ENCODE data around the gene CFAP68. TPM values are rescaled to one million over a fixed set of nuclear protein-coding genes. Genes with fewer than 3 reads are reported as not detected.

CFAP68 gene
- total and polyA plus RNA-seq, 2 of the 13 experiments (the other 11 are each of a cell fraction or from before 2014, with no cell fraction given): 22.2 to 25.6 TPM

DNA sequence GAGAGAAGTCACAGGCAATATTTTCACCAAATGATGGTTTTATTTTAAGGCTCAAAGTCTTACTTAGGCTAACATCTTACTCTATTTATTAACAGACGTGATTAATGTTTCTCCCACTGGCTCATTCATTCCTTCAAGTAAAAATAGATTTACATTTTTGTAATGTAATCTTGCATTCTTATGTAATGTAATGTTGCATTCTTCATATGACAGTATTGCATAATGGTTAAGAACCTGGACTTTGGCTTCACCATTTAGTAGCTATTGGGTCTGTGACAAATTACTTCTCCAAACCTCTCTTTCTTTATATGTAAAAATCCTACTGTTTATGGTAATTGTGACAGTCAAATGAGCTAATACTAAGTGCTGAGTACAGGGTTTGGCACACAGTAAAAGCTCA, 54.5 kb downstream of the CFAP68 start (continued):
- TF ChIP-seq SOX13 (IDR thresholded peaks at IDR 0.05) (no peak), SOX13 (CRISPR knock-in tag; conservative IDR thresholded peaks at IDR 0.05 in 1 of 2, IDR thresholded peaks at IDR 0.05 in 1 of 2) (0 out of 4 replicates have a peak, but pooled peaks of 1 of the 2 experiments have one; percentile 10), TBL1XR1 (IDR thresholded peaks at IDR 0.05; ENCODE audit: borderline replicate concordance, low read length, partially characterized antibody) (no peak), MTF2 (CRISPR knock-in tag; IDR thresholded peaks at IDR 0.05; ENCODE audit: borderline replicate concordance) (no peak), ZSCAN20 (CRISPR knock-in tag; IDR thresholded peaks at IDR 0.05; ENCODE audit: borderline replicate concordance) (no peak), ZFP36 (IDR thresholded peaks at IDR 0.05; ENCODE audit: borderline replicate concordance, low read depth, low read length, partially characterized antibody) (no peak), TP53 (CRISPR knock-in tag; conservative IDR thresholded peaks at IDR 0.05) (no peak), ZNF878 (CRISPR knock-in tag; IDR thresholded peaks at IDR 0.05) (no peak), KDM3A (CRISPR knock-in tag; IDR thresholded peaks at IDR 0.05; ENCODE audit: low read depth) (no peak), ISX (CRISPR knock-in tag; conservative IDR thresholded peaks at IDR 0.05) (no peak), PITX1 (CRISPR knock-in tag; IDR thresholded peaks at IDR 0.05) (no peak), ARID2 (CRISPR knock-in tag; IDR thresholded peaks at IDR 0.05; ENCODE audit: borderline replicate concordance) (no peak), ZNF264 (CRISPR knock-in tag; IDR thresholded peaks at IDR 0.05) (no peak), SRSF9 (IDR thresholded peaks at IDR 0.05; ENCODE audit: borderline replicate concordance, insufficient read depth, low read depth, low read length, poor library complexity, severe bottlenecking) (no peak), ZBTB42 (CRISPR knock-in tag; IDR thresholded peaks at IDR 0.05) (no peak), MBNL3 (CRISPR knock-in tag; conservative IDR thresholded peaks at IDR 0.05) (no peak)
- TF ChIP-seq, protein P1, sequence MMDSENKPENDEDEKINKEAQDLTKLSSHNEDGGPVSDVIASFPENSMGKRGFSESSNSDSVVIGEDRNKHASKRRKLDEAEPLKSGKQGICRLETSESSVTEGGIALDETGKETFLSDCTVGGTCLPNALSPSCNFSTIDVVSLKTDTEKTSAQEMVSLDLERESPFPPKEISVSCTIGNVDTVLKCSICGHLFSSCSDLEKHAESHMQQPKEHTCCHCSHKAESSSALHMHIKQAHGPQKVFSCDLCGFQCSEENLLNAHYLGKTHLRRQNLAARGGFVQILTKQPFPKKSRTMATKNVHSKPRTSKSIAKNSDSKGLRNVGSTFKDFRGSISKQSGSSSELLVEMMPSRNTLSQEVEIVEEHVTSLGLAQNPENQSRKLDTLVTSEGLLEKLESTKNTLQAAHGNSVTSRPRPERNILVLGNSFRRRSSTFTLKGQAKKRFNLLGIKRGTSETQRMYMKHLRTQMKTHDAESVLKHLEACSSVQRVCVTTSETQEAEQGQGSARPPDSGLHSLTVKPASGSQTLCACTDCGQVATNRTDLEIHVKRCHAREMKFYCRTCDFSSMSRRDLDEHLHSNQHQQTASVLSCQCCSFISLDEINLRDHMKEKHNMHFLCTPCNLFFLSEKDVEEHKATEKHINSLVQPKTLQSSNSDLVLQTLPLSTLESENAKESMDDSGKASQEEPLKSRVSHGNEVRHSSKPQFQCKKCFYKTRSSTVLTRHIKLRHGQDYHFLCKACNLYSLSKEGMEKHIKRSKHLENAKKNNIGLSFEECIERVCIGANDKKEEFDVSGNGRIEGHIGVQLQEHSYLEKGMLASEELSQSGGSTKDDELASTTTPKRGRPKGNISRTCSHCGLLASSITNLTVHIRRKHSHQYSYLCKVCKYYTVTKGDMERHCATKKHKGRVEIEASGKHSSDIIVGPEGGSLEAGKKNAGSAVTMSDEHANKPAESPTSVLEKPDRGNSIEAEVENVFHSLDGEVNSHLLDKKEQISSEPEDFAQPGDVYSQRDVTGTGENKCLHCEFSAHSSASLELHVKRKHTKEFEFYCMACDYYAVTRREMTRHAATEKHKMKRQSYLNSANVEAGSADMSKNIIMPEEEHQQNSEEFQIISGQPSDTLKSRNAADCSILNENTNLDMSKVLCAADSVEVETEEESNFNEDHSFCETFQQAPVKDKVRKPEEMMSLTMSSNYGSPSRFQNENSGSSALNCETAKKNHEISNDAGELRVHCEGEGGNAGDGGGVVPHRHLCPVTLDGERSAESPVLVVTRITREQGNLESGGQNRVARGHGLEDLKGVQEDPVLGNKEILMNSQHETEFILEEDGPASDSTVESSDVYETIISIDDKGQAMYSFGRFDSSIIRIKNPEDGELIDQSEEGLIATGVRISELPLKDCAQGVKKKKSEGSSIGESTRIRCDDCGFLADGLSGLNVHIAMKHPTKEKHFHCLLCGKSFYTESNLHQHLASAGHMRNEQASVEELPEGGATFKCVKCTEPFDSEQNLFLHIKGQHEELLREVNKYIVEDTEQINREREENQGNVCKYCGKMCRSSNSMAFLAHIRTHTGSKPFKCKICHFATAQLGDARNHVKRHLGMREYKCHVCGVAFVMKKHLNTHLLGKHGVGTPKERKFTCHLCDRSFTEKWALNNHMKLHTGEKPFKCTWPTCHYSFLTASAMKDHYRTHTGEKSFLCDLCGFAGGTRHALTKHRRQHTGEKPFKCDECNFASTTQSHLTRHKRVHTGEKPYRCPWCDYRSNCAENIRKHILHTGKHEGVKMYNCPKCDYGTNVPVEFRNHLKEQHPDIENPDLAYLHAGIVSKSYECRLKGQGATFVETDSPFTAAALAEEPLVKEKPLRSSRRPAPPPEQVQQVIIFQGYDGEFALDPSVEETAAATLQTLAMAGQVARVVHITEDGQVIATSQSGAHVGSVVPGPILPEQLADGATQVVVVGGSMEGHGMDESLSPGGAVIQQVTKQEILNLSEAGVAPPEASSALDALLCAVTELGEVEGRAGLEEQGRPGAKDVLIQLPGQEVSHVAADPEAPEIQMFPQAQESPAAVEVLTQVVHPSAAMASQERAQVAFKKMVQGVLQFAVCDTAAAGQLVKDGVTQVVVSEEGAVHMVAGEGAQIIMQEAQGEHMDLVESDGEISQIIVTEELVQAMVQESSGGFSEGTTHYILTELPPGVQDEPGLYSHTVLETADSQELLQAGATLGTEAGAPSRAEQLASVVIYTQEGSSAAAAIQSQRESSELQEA (CRISPR knock-in tag; IDR thresholded peaks at IDR 0.05; ENCODE audit: not compliant biosample characterization): no peak
- TF ChIP-seq, protein P2, sequence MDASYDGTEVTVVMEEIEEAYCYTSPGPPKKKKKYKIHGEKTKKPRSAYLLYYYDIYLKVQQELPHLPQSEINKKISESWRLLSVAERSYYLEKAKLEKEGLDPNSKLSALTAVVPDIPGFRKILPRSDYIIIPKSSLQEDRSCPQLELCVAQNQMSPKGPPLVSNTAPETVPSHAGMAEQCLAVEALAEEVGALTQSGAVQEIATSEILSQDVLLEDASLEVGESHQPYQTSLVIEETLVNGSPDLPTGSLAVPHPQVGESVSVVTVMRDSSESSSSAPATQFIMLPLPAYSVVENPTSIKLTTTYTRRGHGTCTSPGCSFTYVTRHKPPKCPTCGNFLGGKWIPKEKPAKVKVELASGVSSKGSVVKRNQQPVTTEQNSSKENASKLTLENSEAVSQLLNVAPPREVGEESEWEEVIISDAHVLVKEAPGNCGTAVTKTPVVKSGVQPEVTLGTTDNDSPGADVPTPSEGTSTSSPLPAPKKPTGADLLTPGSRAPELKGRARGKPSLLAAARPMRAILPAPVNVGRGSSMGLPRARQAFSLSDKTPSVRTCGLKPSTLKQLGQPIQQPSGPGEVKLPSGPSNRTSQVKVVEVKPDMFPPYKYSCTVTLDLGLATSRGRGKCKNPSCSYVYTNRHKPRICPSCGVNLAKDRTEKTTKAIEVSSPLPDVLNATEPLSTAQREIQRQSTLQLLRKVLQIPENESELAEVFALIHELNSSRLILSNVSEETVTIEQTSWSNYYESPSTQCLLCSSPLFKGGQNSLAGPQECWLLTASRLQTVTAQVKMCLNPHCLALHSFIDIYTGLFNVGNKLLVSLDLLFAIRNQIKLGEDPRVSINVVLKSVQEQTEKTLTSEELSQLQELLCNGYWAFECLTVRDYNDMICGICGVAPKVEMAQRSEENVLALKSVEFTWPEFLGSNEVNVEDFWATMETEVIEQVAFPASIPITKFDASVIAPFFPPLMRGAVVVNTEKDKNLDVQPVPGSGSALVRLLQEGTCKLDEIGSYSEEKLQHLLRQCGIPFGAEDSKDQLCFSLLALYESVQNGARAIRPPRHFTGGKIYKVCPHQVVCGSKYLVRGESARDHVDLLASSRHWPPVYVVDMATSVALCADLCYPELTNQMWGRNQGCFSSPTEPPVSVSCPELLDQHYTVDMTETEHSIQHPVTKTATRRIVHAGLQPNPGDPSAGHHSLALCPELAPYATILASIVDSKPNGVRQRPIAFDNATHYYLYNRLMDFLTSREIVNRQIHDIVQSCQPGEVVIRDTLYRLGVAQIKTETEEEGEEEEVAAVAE (CRISPR knock-in tag; IDR thresholded peaks at IDR 0.05; ENCODE audit: borderline replicate concordance): no peak
